ENCODE data around the gene TSGA10.

Gene TSGA10

DNA sequence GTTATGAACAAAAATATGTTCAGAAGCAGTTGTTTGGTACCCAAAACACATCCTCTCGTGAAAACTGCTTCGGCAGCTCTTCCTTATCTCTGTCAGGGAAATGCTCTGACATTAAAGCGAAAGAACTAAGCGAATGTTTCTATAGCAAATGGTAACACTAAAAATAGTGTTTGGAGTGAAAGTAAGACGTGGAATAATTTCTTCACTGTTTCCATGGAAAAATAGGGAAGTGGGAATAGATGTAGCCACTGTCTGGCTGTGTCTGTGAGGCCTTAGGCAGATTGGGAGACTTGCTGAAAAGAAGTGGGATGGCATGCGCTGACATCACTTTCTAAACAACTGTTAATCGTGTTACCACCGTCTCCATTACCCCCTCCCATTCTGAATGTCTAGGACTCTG lies 207.2 kb downstream of the TSGA10 start:
- CTCF ChIA-PET, result interaction anchor here (1.6 kb wide), 1 partner anchor 13 kb away, joined by 4 read pairs; no protein-coding TSS in a partner anchor

More for the DNA sequence above, 207.2 kb downstream of the TSGA10 start:
- POLR2A ChIA-PET, result no interaction called here
- TF ChIP-seq, protein P1, sequence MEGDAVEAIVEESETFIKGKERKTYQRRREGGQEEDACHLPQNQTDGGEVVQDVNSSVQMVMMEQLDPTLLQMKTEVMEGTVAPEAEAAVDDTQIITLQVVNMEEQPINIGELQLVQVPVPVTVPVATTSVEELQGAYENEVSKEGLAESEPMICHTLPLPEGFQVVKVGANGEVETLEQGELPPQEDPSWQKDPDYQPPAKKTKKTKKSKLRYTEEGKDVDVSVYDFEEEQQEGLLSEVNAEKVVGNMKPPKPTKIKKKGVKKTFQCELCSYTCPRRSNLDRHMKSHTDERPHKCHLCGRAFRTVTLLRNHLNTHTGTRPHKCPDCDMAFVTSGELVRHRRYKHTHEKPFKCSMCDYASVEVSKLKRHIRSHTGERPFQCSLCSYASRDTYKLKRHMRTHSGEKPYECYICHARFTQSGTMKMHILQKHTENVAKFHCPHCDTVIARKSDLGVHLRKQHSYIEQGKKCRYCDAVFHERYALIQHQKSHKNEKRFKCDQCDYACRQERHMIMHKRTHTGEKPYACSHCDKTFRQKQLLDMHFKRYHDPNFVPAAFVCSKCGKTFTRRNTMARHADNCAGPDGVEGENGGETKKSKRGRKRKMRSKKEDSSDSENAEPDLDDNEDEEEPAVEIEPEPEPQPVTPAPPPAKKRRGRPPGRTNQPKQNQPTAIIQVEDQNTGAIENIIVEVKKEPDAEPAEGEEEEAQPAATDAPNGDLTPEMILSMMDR (IDR thresholded peaks at IDR 0.05; ENCODE audit: control extremely low read depth, extremely low read depth, low read depth, missing control alignments), result no peak
- no peak for DNase-seq (ENCODE audit: extremely low spot score)
